Activated naive CD8-positive, alpha-beta T cell (primary cell): Measurements from ENCODE around the gene KCNMA1.

Source experiments
- H3K27ac Mint-ChIP-seq: one replicate; pipeline ENCODE4 v1.8.0; 2021; ENCODE audit warnings: mixed read lengths
- H3K27me3 Mint-ChIP-seq: one replicate; pipeline ENCODE4 v1.8.0; 2021; ENCODE audit warnings: mixed read lengths
- H3K36me3 Mint-ChIP-seq: one replicate; pipeline ENCODE4 v1.8.0; 2021; ENCODE audit warnings: mixed read lengths
- H3K4me1 Mint-ChIP-seq: one replicate; pipeline ENCODE4 v1.8.0; 2021; ENCODE audit warnings: low read depth, mixed read lengths
- H3K4me3 Mint-ChIP-seq: one replicate; pipeline ENCODE4 v1.8.0; 2021; ENCODE audit warnings: mild to moderate bottlenecking, mixed read lengths
- H3K9me3 Mint-ChIP-seq: one replicate; pipeline ENCODE4 v1.8.0; 2021; ENCODE audit warnings: low read depth, mixed read lengths

The KCNMA1 gene

GRCh38 chr10:77319557-77319956, 318.1 kb downstream of the KCNMA1 start:
- H3K27ac Mint-ChIP-seq, result no peak overlapping the region
- no peak overlapping the region for H3K4me3 Mint-ChIP-seq
- H3K36me3 Mint-ChIP-seq, result peaks cover 2% of the 10 kb centered on the region
- H3K9me3 Mint-ChIP-seq, result no peaks in the 10 kb centered on the region
- H3K4me1 Mint-ChIP-seq, result no peaks in the 10 kb centered on the region
- no peaks in the 10 kb centered on the region for H3K27me3 Mint-ChIP-seq

GRCh38 chr10:77318739-77319138, 318.9 kb downstream of the KCNMA1 start:
- peaks cover 2% of the 10 kb centered on the region for H3K36me3 Mint-ChIP-seq
- no peaks in the 10 kb centered on the region for H3K27me3 Mint-ChIP-seq
- H3K4me3 Mint-ChIP-seq, result no peak overlapping the region
- no peaks in the 10 kb centered on the region for H3K9me3 Mint-ChIP-seq
- no peaks in the 10 kb centered on the region for H3K4me1 Mint-ChIP-seq
- no peak overlapping the region for H3K27ac Mint-ChIP-seq

GRCh38 chr10:77317221-77317620, 320.4 kb downstream of the KCNMA1 start:
- no peaks in the 10 kb centered on the region for H3K4me1 Mint-ChIP-seq
- no peak overlapping the region for H3K27ac Mint-ChIP-seq
- no peaks in the 10 kb centered on the region for H3K27me3 Mint-ChIP-seq
- H3K4me3 Mint-ChIP-seq, result no peak overlapping the region
- no peaks in the 10 kb centered on the region for H3K9me3 Mint-ChIP-seq
- H3K36me3 Mint-ChIP-seq, result peaks cover 2% of the 10 kb centered on the region

DNA sequence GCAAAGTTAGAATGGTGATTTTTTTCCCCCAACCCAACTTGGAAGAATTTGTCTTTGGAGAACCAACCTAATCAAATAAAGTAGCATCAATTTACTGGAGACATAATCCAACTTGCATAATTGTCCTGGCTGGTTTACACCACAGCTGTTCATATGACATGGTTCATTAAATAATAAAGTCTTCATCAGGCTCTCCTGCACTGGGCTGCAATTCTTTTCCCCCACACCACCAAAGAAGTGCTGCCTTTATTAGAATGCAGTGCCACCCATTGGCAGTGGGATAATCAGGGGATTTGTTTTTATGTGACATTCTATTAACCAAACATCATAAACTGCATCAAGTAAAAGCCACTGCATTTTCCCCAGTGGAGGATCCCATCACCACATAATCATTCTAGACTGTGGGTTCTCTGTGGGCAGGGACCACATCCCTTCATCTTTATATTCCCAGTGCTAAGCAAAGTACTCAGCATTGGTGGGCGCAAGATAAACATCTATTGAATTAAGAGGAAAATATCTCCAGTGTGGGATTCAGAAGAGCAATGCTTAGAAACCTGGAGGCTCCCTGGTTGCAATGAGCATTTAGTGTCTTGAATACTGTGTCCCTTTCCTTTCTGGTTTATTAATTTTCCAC, 322.0 kb downstream of the KCNMA1 start:
- Mint-ChIP-seq H3K36me3 (no peaks in the 10 kb centered on the region), H3K4me1 (no peaks in the 10 kb centered on the region), H3K27ac (no peak overlapping the region), H3K4me3 (no peak overlapping the region), H3K27me3 (no peaks in the 10 kb centered on the region), H3K9me3 (no peaks in the 10 kb centered on the region)

DNA sequence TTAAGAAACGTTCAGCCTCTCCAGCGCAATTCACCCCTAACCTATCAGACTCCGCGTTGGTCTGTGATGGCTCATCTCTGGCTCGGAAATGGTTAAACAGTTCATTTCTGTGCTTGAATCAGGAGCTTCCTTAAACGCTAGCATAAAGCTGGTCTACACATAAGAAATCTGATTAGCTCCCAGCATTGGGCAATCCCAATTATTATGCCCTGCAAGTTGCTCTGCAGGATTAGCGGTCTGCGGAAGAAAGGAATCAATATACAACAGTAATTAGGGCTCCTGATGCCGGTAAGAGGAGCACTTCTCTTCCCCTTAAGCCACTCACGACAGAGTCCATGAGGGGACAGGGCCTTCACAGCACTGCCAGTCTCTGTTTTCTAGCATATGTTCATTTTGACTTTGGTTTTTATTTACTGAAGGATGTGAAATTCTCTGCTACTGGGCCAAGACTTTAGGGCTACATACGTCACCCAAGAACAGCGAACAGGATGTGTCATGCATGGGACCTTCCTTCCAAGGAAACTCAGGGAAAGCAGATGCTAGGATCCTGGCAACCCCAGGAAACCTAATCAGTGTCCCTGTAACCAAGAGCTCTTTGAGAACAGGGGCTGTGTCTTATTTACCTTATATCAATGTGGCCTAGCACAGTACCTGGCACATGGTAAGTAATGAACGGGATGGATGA, 324.4 kb downstream of the KCNMA1 start:
- H3K4me1 Mint-ChIP-seq, result no peaks in the 10 kb centered on the region
- no peaks in the 10 kb centered on the region for H3K9me3 Mint-ChIP-seq
- H3K27ac Mint-ChIP-seq, result no peak overlapping the region
- H3K4me3 Mint-ChIP-seq, result no peak overlapping the region
- H3K27me3 Mint-ChIP-seq, result no peaks in the 10 kb centered on the region
- no peaks in the 10 kb centered on the region for H3K36me3 Mint-ChIP-seq

GRCh38 chr10:77311186-77311585, 326.4 kb downstream of the KCNMA1 start:
- H3K9me3 Mint-ChIP-seq, result no peaks in the 10 kb centered on the region
- no peak overlapping the region for H3K4me3 Mint-ChIP-seq
- H3K36me3 Mint-ChIP-seq, result no peaks in the 10 kb centered on the region
- no peaks in the 10 kb centered on the region for H3K27me3 Mint-ChIP-seq
- no peak overlapping the region for H3K27ac Mint-ChIP-seq
- H3K4me1 Mint-ChIP-seq, result no peaks in the 10 kb centered on the region

DNA sequence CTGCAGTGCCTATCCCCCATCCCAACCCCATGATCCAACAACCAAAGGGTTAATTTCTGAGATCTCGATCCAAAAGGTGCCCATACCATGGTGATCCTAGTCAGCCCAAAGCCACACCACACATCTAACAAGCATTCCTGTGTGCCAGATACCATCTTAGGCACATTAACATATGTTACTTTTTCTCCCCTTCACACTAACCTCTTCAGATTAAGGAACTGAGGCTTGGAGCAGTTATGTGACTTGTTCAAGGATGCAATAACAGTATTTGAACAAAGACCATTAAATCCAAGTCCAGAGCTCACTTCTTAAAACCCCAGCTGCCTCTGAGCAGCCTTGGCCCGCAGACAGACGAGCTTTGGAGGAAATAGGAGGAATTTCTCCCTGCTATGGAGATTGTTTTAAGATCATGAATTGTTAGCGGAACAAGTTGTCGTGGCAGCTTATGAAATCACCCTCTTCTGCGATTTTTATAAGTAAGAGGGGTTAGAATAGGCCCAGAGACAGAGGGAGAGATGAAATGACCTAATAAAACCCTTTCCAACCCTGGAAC, 327.2 kb downstream of the KCNMA1 start:
- Mint-ChIP-seq H3K9me3 (no peaks in the 10 kb centered on the region), H3K4me1 (no peaks in the 10 kb centered on the region), H3K27ac (no peak overlapping the region), H3K4me3 (no peak overlapping the region), H3K27me3 (no peaks in the 10 kb centered on the region), H3K36me3 (no peaks in the 10 kb centered on the region)

DNA sequence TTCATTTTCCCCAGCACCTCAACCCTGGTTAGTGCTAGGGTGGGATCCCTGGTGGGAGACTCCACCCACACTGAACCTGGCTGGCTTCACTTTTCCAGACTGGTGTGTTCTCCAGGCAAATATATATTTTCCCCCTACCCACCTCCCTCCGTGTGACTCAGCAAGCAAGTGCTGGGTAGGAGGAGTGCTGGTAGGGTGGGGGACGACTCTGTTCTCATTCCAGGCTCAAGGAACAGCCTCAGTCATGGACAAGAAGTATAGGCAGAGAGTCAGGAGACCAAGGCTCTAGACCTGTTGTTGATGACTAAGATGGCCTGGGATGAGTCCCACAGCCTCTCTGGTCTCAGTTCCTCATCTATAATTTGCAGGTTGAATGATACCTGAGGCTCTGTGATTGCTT, 328.1 kb downstream of the KCNMA1 start:
- Mint-ChIP-seq H3K4me3 (no peak overlapping the region), H3K27me3 (no peaks in the 10 kb centered on the region)

GRCh38 chr10:77309092-77309491, 328.5 kb downstream of the KCNMA1 start:
- Mint-ChIP-seq H3K36me3 (no peaks in the 10 kb centered on the region), H3K4me3 (no peak overlapping the region), H3K9me3 (no peaks in the 10 kb centered on the region), H3K4me1 (no peaks in the 10 kb centered on the region), H3K27ac (no peak overlapping the region), H3K27me3 (no peaks in the 10 kb centered on the region)

More for the DNA sequence above, 328.1 kb downstream of the KCNMA1 start:
- no peak overlapping the region for H3K27ac Mint-ChIP-seq
- H3K4me1 Mint-ChIP-seq, result no peaks in the 10 kb centered on the region
- no peaks in the 10 kb centered on the region for H3K36me3 Mint-ChIP-seq
- H3K9me3 Mint-ChIP-seq, result no peaks in the 10 kb centered on the region

DNA sequence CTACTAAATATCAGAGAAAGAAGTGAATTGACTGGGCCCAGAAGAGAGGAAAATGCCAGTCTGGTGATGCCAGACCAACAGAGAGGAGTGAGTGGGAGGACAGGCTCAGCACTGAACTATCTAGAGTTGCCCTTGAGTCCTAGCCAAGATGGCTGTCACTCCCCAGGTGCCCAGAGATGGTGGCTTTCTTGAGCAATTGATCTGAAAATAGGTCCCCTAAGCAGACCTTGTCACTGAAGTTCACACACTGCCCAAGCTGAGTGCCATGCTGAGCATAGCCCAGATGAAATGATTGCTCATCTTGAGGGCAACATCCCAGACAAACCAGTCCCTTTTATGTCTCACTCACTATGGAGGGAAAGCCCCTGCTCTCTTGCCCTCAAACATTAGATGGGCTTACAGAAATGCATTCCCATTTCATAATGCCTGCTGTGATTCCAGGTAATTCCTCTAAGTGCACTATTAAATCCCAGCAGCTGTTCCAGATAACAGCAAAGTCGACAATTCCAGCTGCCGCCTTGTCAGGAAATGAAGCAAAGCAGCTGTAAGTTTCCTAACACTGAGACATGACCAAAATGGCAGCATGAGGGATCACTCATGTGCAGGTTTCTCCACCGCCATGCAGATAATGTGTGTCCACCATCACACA, 329.4 kb downstream of the KCNMA1 start:
- Mint-ChIP-seq H3K4me3 (no peak overlapping the region), H3K9me3 (no peaks in the 10 kb centered on the region), H3K27ac (no peak overlapping the region), H3K4me1 (no peaks in the 10 kb centered on the region), H3K36me3 (no peaks in the 10 kb centered on the region), H3K27me3 (no peaks in the 10 kb centered on the region)

GRCh38 chr10:77306666-77307065, 330.9 kb downstream of the KCNMA1 start:
- Mint-ChIP-seq H3K27ac (no peak overlapping the region), H3K4me3 (no peak overlapping the region), H3K27me3 (no peaks in the 10 kb centered on the region), H3K4me1 (no peaks in the 10 kb centered on the region), H3K36me3 (peaks cover 2% of the 10 kb centered on the region), H3K9me3 (no peaks in the 10 kb centered on the region)

GRCh38 chr10:77305650-77306632, 331.7 kb downstream of the KCNMA1 start:
- Mint-ChIP-seq H3K36me3 (peaks cover 2% of the 10 kb centered on the region), H3K4me1 (no peaks in the 10 kb centered on the region), H3K27ac (no peak overlapping the region), H3K27me3 (no peaks in the 10 kb centered on the region), H3K9me3 (no peaks in the 10 kb centered on the region), H3K4me3 (no peak overlapping the region)

DNA sequence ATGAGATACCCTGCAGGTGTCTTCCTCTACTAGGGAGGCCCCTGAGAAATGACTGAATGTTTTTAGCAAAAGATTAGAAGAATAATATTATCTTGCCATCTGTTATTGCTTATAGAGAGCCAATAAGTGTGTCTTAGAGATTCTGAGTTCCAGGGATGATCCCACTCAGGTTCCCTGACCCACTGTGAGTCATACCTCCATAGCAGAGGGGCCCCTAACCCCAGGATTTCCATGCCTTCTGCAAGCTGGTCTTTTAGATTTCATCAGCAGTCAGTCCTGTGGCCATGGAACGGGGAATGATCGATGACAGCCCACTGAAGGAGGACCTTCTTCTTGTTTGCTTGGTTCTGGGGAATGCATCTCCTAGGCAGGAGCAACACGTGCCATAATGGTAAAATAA, 333.4 kb downstream of the KCNMA1 start:
- H3K27ac Mint-ChIP-seq, result no peak overlapping the region
- H3K4me1 Mint-ChIP-seq, result no peaks in the 10 kb centered on the region
- no peaks in the 10 kb centered on the region for H3K27me3 Mint-ChIP-seq
- peaks cover 2% of the 10 kb centered on the region for H3K36me3 Mint-ChIP-seq
- no peak overlapping the region for H3K4me3 Mint-ChIP-seq
- no peaks in the 10 kb centered on the region for H3K9me3 Mint-ChIP-seq

GRCh38 chr10:77301305-77301730, 336.3 kb downstream of the KCNMA1 start:
- Mint-ChIP-seq H3K4me1 (no peaks in the 10 kb centered on the region), H3K36me3 (peaks cover 2% of the 10 kb centered on the region), H3K27me3 (no peaks in the 10 kb centered on the region), H3K9me3 (no peaks in the 10 kb centered on the region), H3K27ac (no peak overlapping the region), H3K4me3 (no peak overlapping the region)
